Mesendoderm (in vitro differentiated cells): ENCODE measurements around the gene MZB1.

ENCODE experiments used
- DNase-seq: peaks from one replicate; pipeline ENCODE4 v3.0.0; 2013
- H2AK5ac ChIP-seq: 2 replicates; pipeline ENCODE4 v1.6.1; 2013; ENCODE audit warnings: low read length, inconsistent platforms
- H2BK120ac ChIP-seq: 2 replicates; pipeline ENCODE4 v1.6.1; 2013; ENCODE audit warnings: low read depth, mild to moderate bottlenecking, low read length, moderate library complexity, mixed read lengths
- H2BK15ac ChIP-seq: replicated peaks from 2 replicates; pipeline ENCODE4 v1.6.1; 2013; ENCODE audit warnings: low read depth, mild to moderate bottlenecking, moderate library complexity
- H2BK5ac ChIP-seq: 2 replicates; pipeline ENCODE4 v1.6.1; 2013; ENCODE audit warnings: low read length, inconsistent platforms
- H3K18ac ChIP-seq: 2 replicates; pipeline ENCODE4 v1.6.1; 2013; ENCODE audit warnings: mild to moderate bottlenecking, low read length, mixed read lengths
- H3K23ac ChIP-seq: one replicate; pipeline ENCODE4 v1.6.1; 2013; ENCODE audit warnings: low read length
- H3K27ac ChIP-seq: 2 replicates; pipeline ENCODE4 v1.5.1; 2013; ENCODE audit warnings: low read depth, mild to moderate bottlenecking, inconsistent platforms, low read length, moderate library complexity
- H3K27me3 ChIP-seq: 2 replicates; pipeline ENCODE4 v1.6.1; 2013; ENCODE audit warnings: low read length, control low read depth, mild to moderate bottlenecking, inconsistent platforms; ENCODE audit not compliant: insufficient read depth, poor library complexity
- H3K36me3 ChIP-seq: 2 replicates; pipeline ENCODE4 v1.6.1; 2013; ENCODE audit warnings: low read length, inconsistent platforms; ENCODE audit not compliant: control insufficient read depth, insufficient read depth
- H3K4ac ChIP-seq: one replicate; pipeline ENCODE4 v1.6.1; 2013; ENCODE audit warnings: low read depth, mild to moderate bottlenecking, low read length, moderate library complexity
- H3K4me1 ChIP-seq: 2 replicates; pipeline ENCODE4 v1.6.1; 2013; ENCODE audit warnings: low read depth, low read length, inconsistent platforms; ENCODE audit not compliant: control insufficient read depth
- H3K4me2 ChIP-seq: 2 replicates; pipeline ENCODE4 v1.6.1; 2013; ENCODE audit warnings: low read length
- H3K4me3 ChIP-seq: 2 replicates; pipeline ENCODE4 v1.5.1; 2013; ENCODE audit warnings: mild to moderate bottlenecking, low read length
- H3K56ac ChIP-seq: one replicate; pipeline ENCODE4 v1.6.1; 2013; ENCODE audit warnings: low read length
- H3K79me1 ChIP-seq: 2 replicates; pipeline ENCODE4 v1.6.1; 2013; ENCODE audit warnings: low read length, inconsistent platforms
- H3K79me2 ChIP-seq: 2 replicates; pipeline ENCODE4 v1.6.1; 2013; ENCODE audit warnings: mild to moderate bottlenecking, low read length; ENCODE audit not compliant: control insufficient read depth, insufficient read depth
- H3K9ac ChIP-seq: 2 replicates; pipeline ENCODE4 v1.6.1; 2013; ENCODE audit warnings: low read length, inconsistent platforms
- H4K5ac ChIP-seq: one replicate; pipeline ENCODE4 v1.6.1; 2013; ENCODE audit warnings: low read length
- H4K8ac ChIP-seq: one replicate; pipeline ENCODE4 v1.6.1; 2013; ENCODE audit warnings: low read depth, mild to moderate bottlenecking, control low read depth, low read length, moderate library complexity
- WGBS: extraction: QIAGEN DNeasy Blood & Tissue Kit; methylation state at CpG from one replicate; pipeline ENCODE4 v1.1.7; 2013; ENCODE audit warnings: low lambda C conversion rate, missing lambda C conversion rate; ENCODE audit not compliant: insufficient coverage; ENCODE audit errors: extremely low coverage; 5-methylcytosine and 5-hydroxymethylcytosine counted together

The MZB1 gene

GRCh38 chr5:139383275-139383992 lies 6.3 kb downstream of the MZB1 start, which contains the start of gene SLC23A1:
Gene SLC23A1 (minus strand): TSS chr5:139383297. CDS start chr5:139383253, 44 bp downstream.
- no peak within 1 kb of the TSS for H2BK5ac ChIP-seq
- H2BK120ac ChIP-seq, result no peak within 1 kb of the TSS
- DNase-seq, result no peak
- H3K4me1 ChIP-seq, result peaks cover 3% of the 10 kb centered on the region
- H3K23ac ChIP-seq, result no peak within 1 kb of the TSS
- no peaks in the 10 kb centered on the region for H3K79me1 ChIP-seq
- H3K36me3 ChIP-seq, result no peaks in the 10 kb centered on the region
- H3K79me2 ChIP-seq, result no peaks in the 10 kb centered on the region
- no peak within 1 kb of the TSS for H2AK5ac ChIP-seq
- no CpG with 5 or more reads among the region's 10 CpGs for WGBS
- H3K9ac ChIP-seq, result no peak within 1 kb of the TSS
- H3K27me3 ChIP-seq, result no peaks in the 10 kb centered on the region
- H3K18ac ChIP-seq, result no peak within 1 kb of the TSS
- no peak within 1 kb of the TSS for H3K4me3 ChIP-seq
- no peak within 1 kb of the TSS for H4K5ac ChIP-seq
- H3K4me2 ChIP-seq, result no peak within 1 kb of the TSS
- no peak within 1 kb of the TSS for H2BK15ac ChIP-seq
- no peak within 1 kb of the TSS for H3K4ac ChIP-seq
- peak within 1 kb of the TSS; percentile 42 for H3K56ac ChIP-seq
- H4K8ac ChIP-seq, result no peak within 1 kb of the TSS
- H3K27ac ChIP-seq, result no peak within 1 kb of the TSS

DNA sequence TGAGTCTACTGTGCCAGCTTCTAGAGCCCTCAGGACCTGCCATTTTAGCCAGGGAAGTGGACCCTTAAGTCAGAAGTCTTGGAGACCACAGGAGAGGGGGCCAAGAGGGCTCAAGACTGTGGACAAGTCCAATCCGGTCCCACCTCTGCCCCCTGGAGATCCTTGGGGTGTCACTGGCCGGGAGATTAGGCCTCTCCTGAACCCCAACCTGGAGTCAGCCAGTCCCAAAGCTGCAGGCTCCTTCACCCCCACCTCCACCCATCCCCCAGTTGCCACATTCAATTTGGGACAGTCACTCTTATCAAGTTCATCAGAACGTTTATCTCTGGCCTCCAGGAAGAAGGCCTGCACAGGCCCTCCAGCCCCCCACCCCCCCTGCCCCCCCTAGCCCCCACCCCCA lies 6.9 kb downstream of the MZB1 start:
- Histone ChIP-seq H3K18ac (no peak overlapping the region), H2BK120ac (no peak overlapping the region), H4K8ac (no peak overlapping the region), H3K4ac (no peak overlapping the region), H4K5ac (no peak overlapping the region), H3K4me3 (no peak overlapping the region), H3K23ac (no peak overlapping the region), H2BK15ac (no peak overlapping the region), H3K36me3 (no peaks in the 10 kb centered on the region), H3K9ac (no peak overlapping the region), H3K27ac (no peak overlapping the region), H3K79me1 (no peaks in the 10 kb centered on the region), H2AK5ac (no peak overlapping the region), H3K4me1 (peaks cover 3% of the 10 kb centered on the region), H3K27me3 (no peaks in the 10 kb centered on the region), H3K79me2 (no peaks in the 10 kb centered on the region), H3K4me2 (no peak overlapping the region), H3K56ac (peak overlapping the region; percentile 42), H2BK5ac (no peak overlapping the region)
- WGBS, result no CpG with 5 or more reads among the region's 3 CpGs
- no peak for DNase-seq

DNA sequence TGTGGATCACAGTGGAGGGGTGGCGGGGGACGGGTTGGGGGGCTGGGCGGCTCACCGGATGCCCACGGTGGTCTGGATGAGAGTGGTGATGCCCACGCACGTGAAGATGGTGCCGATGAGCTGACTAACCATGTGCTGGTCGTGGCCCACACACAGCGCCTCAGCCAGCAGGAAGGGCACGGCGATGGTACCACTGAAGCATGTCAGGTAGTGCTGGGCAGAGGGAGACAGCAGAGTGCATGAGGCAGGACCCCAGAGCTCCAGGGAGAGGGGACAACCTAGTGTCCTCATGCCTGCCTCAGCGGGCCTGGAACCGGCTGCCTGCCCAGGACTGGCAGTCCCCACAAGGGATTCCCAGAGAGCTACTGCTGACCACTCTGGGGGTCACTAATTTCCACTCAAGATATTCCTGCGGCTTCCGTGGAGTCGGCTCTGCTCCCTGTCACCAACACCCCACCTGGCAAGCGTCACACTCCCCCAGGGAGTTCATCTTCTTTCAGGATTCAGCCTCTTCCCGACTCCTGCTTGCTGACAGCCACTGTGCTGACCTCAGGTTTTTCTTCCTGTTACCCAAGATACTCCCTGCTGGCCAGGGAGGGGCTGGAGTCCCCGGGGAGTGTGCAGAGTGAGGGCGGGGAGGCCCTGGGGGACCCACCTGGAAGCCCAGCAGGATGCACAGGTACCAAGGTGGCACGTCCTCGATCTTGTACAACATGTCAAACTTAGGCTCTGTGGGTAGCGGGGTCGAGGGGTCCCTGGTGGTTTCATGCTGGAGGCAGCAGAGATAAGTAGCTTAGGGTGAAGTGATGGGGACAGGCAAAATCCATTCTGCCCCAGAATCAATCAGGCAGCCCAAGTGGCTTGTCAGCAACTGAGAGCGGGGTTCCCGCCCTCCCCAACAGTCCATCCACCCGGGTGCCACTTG lies 7.6 kb downstream of the MZB1 start:
- Histone ChIP-seq H3K9ac (no peak overlapping the region), H3K4me3 (no peak overlapping the region), H3K27me3 (no peaks in the 10 kb centered on the region), H3K18ac (no peak overlapping the region), H3K36me3 (no peaks in the 10 kb centered on the region), H3K4me2 (no peak overlapping the region), H2BK5ac (no peak overlapping the region), H3K79me1 (no peaks in the 10 kb centered on the region), H3K4me1 (peaks cover 3% of the 10 kb centered on the region), H3K4ac (no peak overlapping the region), H3K56ac (no peak overlapping the region), H3K79me2 (no peaks in the 10 kb centered on the region), H4K8ac (no peak overlapping the region), H2AK5ac (no peak overlapping the region), H2BK120ac (no peak overlapping the region), H3K27ac (no peak overlapping the region), H3K23ac (no peak overlapping the region), H4K5ac (no peak overlapping the region), H2BK15ac (no peak overlapping the region)
- DNase-seq, result no peak
- WGBS, result no CpG with 5 or more reads among the region's 28 CpGs

- WGBS, result no CpG with 5 or more reads among the region's 15 CpGs
Observed at GRCh38 chr5:139379626-139380449, 9.9 kb downstream of the MZB1 start.

DNA sequence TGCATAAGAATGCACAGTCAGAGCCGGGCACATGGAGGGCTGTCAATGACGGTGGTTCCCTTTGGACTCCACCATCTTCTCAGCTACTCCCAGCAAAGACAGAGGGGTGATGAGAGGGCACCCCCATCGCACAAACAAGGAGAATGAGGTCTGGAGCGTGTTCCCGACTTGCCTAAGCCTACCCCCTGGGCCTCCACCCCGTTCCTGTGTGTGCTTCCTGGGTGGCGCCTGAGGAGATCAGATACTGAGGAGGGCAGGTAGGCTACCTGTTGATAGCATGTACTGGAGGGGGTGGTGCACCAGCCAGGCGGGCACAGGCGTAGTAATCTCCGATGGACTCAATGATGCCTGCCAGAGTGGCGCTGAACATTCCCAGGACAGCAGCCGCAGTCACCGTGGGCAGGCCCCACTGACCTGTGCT lies 10.8 kb downstream of the MZB1 start:
- H3K4ac ChIP-seq, result no peak overlapping the region
- H3K27ac ChIP-seq, result no peak overlapping the region
- peaks cover 2% of the 10 kb centered on the region for H3K36me3 ChIP-seq
- no peaks in the 10 kb centered on the region for H3K79me2 ChIP-seq
- H3K4me3 ChIP-seq, result no peak overlapping the region
- no CpG with 5 or more reads among the region's 13 CpGs for WGBS
- no peak overlapping the region for H3K4me2 ChIP-seq
- no peak for DNase-seq
- H3K27me3 ChIP-seq, result no peaks in the 10 kb centered on the region
- H2BK5ac ChIP-seq, result no peak overlapping the region
- H2BK120ac ChIP-seq, result no peak overlapping the region
- H3K4me1 ChIP-seq, result peaks cover 3% of the 10 kb centered on the region
- H3K18ac ChIP-seq, result no peak overlapping the region
- H3K79me1 ChIP-seq, result no peaks in the 10 kb centered on the region
- no peak overlapping the region for H3K9ac ChIP-seq
- no peak overlapping the region for H2BK15ac ChIP-seq
- H2AK5ac ChIP-seq, result no peak overlapping the region
- H4K5ac ChIP-seq, result no peak overlapping the region
- no peak overlapping the region for H4K8ac ChIP-seq
- H3K56ac ChIP-seq, result no peak overlapping the region
- H3K23ac ChIP-seq, result no peak overlapping the region

More at GRCh38 chr5:139379626-139380449, 9.9 kb downstream of the MZB1 start:
- Histone ChIP-seq H3K4me2 (no peak overlapping the region), H3K18ac (no peak overlapping the region), H3K4me3 (no peak overlapping the region), H3K4me1 (peaks cover 3% of the 10 kb centered on the region), H2BK5ac (no peak overlapping the region), H4K8ac (no peak overlapping the region), H3K9ac (no peak overlapping the region), H3K36me3 (no peaks in the 10 kb centered on the region), H3K27ac (no peak overlapping the region), H3K23ac (no peak overlapping the region), H3K79me1 (no peaks in the 10 kb centered on the region), H2AK5ac (no peak overlapping the region), H3K27me3 (no peaks in the 10 kb centered on the region), H3K4ac (no peak overlapping the region), H4K5ac (no peak overlapping the region), H3K79me2 (no peaks in the 10 kb centered on the region), H2BK15ac (no peak overlapping the region), H3K56ac (no peak overlapping the region), H2BK120ac (no peak overlapping the region)
- DNase-seq, result no peak
